ENCODE measurements around the gene SMARCC2. TPM values are rescaled to one million over a fixed set of nuclear protein-coding genes. Genes with fewer than 3 reads are reported as not detected.
A peak's percentile ranks its signal among the peaks of the same experiment; 100 is the strongest.

The SMARCC2 gene
- total and polyA plus RNA-seq, 9 of the 15 experiments (the other 6 are each of a cell fraction or from before 2014, with no cell fraction given): 11.9 to 86.0 (median 36.6) TPM

- Histone ChIP-seq H2AFZ (ENCODE audit: low read depth, low read length) (peak overlapping the region; percentile 82), H3K27me3 (ENCODE audit: control insufficient read depth in 2 of 2, insufficient read depth in 2 of 2, low read length in 2 of 2) (no peaks in the 10 kb centered on the region), H3K36me3 (ENCODE audit: control insufficient read depth, insufficient read depth, low read length) (peaks cover 27% of the 10 kb centered on the region), H3K9me1 (ENCODE audit: control insufficient read depth, insufficient read depth, low read length) (no peaks in the 10 kb centered on the region), H3K9me3 (replicated peaks; ENCODE audit: control insufficient read depth, insufficient read depth, low read depth, low read length) (peaks cover 6% of the 10 kb centered on the region), H3K4me1 (replicated peaks in 1 of 2; ENCODE audit: control insufficient read depth in 2 of 2, insufficient read depth in 2 of 2, low read length in 2 of 2) (peaks cover 21 to 25% of the 10 kb centered on the region in 2 experiments), H3K27ac (ENCODE audit: extremely low read depth, low read depth, low read length) (peak overlapping the region; percentile 61; the same call in 2 of the 3 replicates), H3K9ac (ENCODE audit: insufficient read depth in 1 of 2, low read depth in 2 of 2, low read length in 2 of 2) (peak overlapping the region; percentile 93 to 97; a peak in 3 of 4 replicates), H3K4me3 (peak overlapping the region; percentile 59), H4K20me1 (replicated peaks; ENCODE audit: control insufficient read depth, insufficient read depth, low read length) (no peaks in the 10 kb centered on the region), H3K79me2 (ENCODE audit: control insufficient read depth, insufficient read depth, low read length) (peaks cover 28% of the 10 kb centered on the region), H3K4me2 (ENCODE audit: insufficient read depth, low read length) (peak overlapping the region; percentile 89)
- ChIA-PET CTCF (ENCODE audit: low intra/inter-chr PET ratio) (interaction anchor here (1.5 to 3.8 kb wide), 5 partner anchors 68 to 139 kb away, joined by 5 to 36 read pairs (median 13); partner anchors contain the start of genes ANKRD52, NABP2 and SMARCC2), POLR2A (interaction anchor here (1.0 to 5.3 kb wide), 6 partner anchors 9 to 75 kb away, joined by 5 to 125 read pairs (median 34); partner anchors contain the start of genes ESYT1, MYL6, PA2G4 and SMARCC2)
- in situ Hi-C loops (cut with MboI) (no loop called here), intact Hi-C loops (cut with micrococcal nuclease) (loop anchor here (1.0 to 5.0 kb wide), 9 partner anchors 38 to 518 kb away; partner anchors contain the start of genes ANKRD52, CS, MYL6 and NABP2)
- peak; percentile 80 for FAIRE-seq
- DNase-seq (ENCODE audit: extremely low read depth in 1 of 4, low spot score in 3 of 4): peak; percentile 77 to 93 (median 83)
- WGBS (ENCODE audit: insufficient coverage, low coverage, missing lambda C conversion rate): 0% methylated on average over 2 of the region's 2 CpGs
- no TSS peak for BruUV-seq (replicated peaks)
- ATAC-seq: peak; percentile 49
- TF ChIP-seq MXI1 (IDR thresholded peaks at IDR 0.05; ENCODE audit: low read depth, low read length) (peak; percentile 79), ZBTB7A (IDR thresholded peaks at IDR 0.05; ENCODE audit: borderline replicate concordance, control insufficient read depth, low read depth, low read length) (peak; percentile 47; the same call in 1 of the 2 replicates), TEAD2 (tag; IDR thresholded peaks at IDR 0.05) (0 out of 2 replicates have a peak, but pooled peaks have one; percentile 15), FOXA1 (IDR thresholded peaks at IDR 0.05; ENCODE audit: borderline replicate concordance) (no peak), KLF16 (IDR thresholded peaks at IDR 0.05) (0 out of 2 replicates have a peak, but pooled peaks have one; percentile 21), ARID2 (IDR thresholded peaks at IDR 0.05) (peak; percentile 65; the same call in 1 of the 2 replicates), NKRF (IDR thresholded peaks at IDR 0.05; ENCODE audit: borderline replicate concordance) (0 out of 2 replicates have a peak, but pooled peaks have one; percentile 49), EGR1 (conservative IDR thresholded peaks at IDR 0.05) (0 out of 2 replicates have a peak, but pooled peaks have one; percentile 44), LARP7 (IDR thresholded peaks at IDR 0.05) (no peak), MED1 (CRISPR knock-in tag; IDR thresholded peaks at IDR 0.05; ENCODE audit: borderline replicate concordance) (no peak), ATF7 (IDR thresholded peaks at IDR 0.05) (0 out of 2 replicates have a peak, but pooled peaks have one; percentile 25), POLR2AphosphoS5 (IDR thresholded peaks at IDR 0.05; ENCODE audit: control insufficient read depth, insufficient read depth, low read depth, low read length) (peak; percentile 25; the same call in 1 of the 2 replicates), ETV6 (IDR thresholded peaks at IDR 0.05; ENCODE audit: borderline replicate concordance in 1 of 2, low read depth in 2 of 2, low read length in 1 of 2) (no peak), ETV6 (CRISPR knock-in tag; IDR thresholded peaks at IDR 0.05; ENCODE audit: borderline replicate concordance) (no peak), SOX6 (IDR thresholded peaks at IDR 0.05) (peak; percentile 39; the same call in 1 of the 2 replicates), ZKSCAN1 (IDR thresholded peaks at IDR 0.05; ENCODE audit: low read depth, low read length) (no peak), SMC3 (conservative IDR thresholded peaks at IDR 0.05; ENCODE audit: insufficient read depth, low read depth, low read length) (peak; percentile 85), JUND (IDR thresholded peaks at IDR 0.05; ENCODE audit: borderline replicate concordance, low read depth, low read length) (peak; percentile 49; the same call in 1 of the 2 replicates), JUND (tag; IDR thresholded peaks at IDR 0.05; ENCODE audit: borderline replicate concordance, low read depth, low read length) (no peak), L3MBTL2 (IDR thresholded peaks at IDR 0.05) (peak; percentile 78), HBP1 (CRISPR knock-in tag; IDR thresholded peaks at IDR 0.05) (no peak)
Measured at GRCh38 chr12:56119361-56119796, 69.9 kb downstream of the SMARCC2 start.

All from K562 (cell line).